HAP-1 (cell line): ENCODE results near the gene SMG5.
"Not testable (repeated sequence)": the region's sequence is repeated elsewhere in the genome, so short reads cannot be mapped to it uniquely, and the experiment has no call there.

Experiments
- DNase-seq, 2 experiments: peaks; one replicate each; pipeline ENCODE4 v3.0.0-alpha.2; 2016 to 2020; ENCODE audit warnings: low spot score in 2 of 2
- H3K27me3 ChIP-seq: fragments of 250-450 bp; sonication (Bioruptor Pico); 2 replicates; pipeline ENCODE4 v1.5.1; 2020; ENCODE audit warnings: low read depth, mild to moderate bottlenecking, moderate library complexity
- H3K36me3 ChIP-seq: fragments of 250-450 bp; sonication (Bioruptor Pico); replicated peaks from 2 replicates; pipeline ENCODE4 v1.5.1; 2020; ENCODE audit warnings: mild to moderate bottlenecking
- H3K4me1 ChIP-seq: fragments of 250-450 bp; sonication (Bioruptor Pico); 2 replicates; pipeline ENCODE4 v1.5.1; 2020; ENCODE audit warnings: mild to moderate bottlenecking
- H3K4me3 ChIP-seq: fragments of 250-450 bp; sonication (Bioruptor Pico); 2 replicates; pipeline ENCODE4 v1.5.1; 2020; ENCODE audit warnings: mild to moderate bottlenecking, moderate library complexity
- H3K9me3 ChIP-seq: fragments of 250-450 bp; sonication (Bioruptor Pico); 2 replicates; pipeline ENCODE4 v1.5.1; 2020; ENCODE audit warnings: mild to moderate bottlenecking, moderate library complexity
- in situ Hi-C: fragments of 300-500 bp; cut with MboI; formaldehyde crosslinking; loops from 3 replicates; pipeline ENCODE4 v1.14.3; 2020; ENCODE audit warnings: low sequenced_read_pairs, inconsistent platforms, mixed read lengths

The SMG5 gene

GRCh38 chr1:156282479-156283222 lies at the start of gene SMG5:
Gene SMG5 (minus strand): TSS chr1:156282825. CDS start chr1:156282680, 145 bp downstream.
- peak within 1 kb of the TSS; percentile 98 for H3K4me3 ChIP-seq
- in situ Hi-C loops, result no loop called here
- H3K4me1 ChIP-seq, result peaks cover 9% of the 10 kb centered on the region
- no peaks in the 10 kb centered on the region for H3K9me3 ChIP-seq
- H3K27me3 ChIP-seq, result no peaks in the 10 kb centered on the region
- peak; percentile 98 for DNase-seq
- peaks cover 34% of the 10 kb centered on the region for H3K36me3 ChIP-seq

DNA sequence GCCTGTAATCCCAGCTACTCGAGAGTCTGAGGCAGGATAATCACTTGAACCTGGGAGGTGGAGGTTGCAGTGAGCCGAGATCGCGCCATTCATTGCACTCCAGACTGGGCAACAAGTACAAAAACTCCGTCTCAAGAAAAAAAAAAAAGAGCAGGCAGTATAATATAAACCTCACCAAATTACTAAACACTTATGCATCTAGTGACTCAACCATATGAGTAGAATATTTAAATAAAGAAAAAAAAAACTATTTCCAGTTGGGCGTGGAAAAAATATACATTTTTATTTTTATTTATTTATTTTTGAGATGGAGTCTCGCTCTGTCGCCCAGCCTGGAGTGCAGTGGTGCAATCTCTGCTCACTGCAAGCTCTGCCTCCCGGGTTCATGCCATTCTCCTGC lies 40.6 kb upstream of the SMG5 start:
- not testable (repeated sequence) for DNase-seq, H3K4me1 ChIP-seq, H3K4me3 ChIP-seq, H3K27me3 ChIP-seq, H3K9me3 ChIP-seq
- H3K36me3 ChIP-seq, result peaks cover 83% of the 10 kb centered on the region
- in situ Hi-C loops, result loop anchor here (10.0 kb wide), 1 partner anchor 398 kb away; no protein-coding TSS in a partner anchor

DNA sequence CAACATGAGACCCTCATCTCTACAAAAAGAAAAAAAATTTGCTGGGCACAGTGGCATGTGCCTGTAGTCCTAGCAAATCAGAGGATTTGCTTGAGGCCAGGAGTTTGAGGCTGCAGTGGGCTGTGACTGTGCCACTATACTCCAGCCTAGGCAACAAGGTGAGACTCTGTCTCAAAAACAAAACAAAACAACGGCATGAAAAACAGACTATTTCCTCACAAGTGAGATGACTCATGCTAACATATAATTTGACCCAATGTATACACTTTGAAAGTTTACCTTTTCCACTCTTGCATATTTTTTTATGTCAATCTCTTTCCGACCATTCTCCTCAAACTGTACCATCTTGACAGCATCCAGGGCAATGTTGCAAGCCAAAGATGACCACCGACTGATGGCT lies 37.9 kb upstream of the SMG5 start:
- H3K4me1 ChIP-seq, result no peaks in the 10 kb centered on the region
- peaks cover 94% of the 10 kb centered on the region for H3K36me3 ChIP-seq
- in situ Hi-C loops, result loop anchor here (10.0 kb wide), 1 partner anchor 396 kb away; no protein-coding TSS in a partner anchor

DNA sequence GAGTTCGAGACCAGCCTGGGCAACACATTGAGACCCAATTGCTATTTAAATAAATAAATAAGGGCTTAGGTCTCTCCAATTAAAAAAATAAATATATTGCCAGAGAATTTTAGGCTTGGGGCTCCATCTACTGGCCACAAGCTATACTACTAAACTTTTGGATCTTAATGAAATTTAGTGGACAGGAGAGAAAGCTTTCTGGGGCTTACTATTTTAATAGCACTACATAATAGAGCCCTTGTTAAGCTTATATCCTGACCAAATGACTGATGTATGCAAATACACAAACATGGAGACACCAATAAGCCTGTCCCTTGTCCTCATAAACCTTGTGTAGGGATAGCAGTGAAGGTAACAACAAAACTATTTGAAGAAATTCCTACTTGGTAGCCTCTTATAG lies 37.0 kb upstream of the SMG5 start:
- no peaks in the 10 kb centered on the region for H3K9me3 ChIP-seq
- in situ Hi-C loops, result loop anchor here (10.0 kb wide), 1 partner anchor 395 kb away; no protein-coding TSS in a partner anchor
- H3K27me3 ChIP-seq, result no peaks in the 10 kb centered on the region
- peak; percentile 20 to 33 for DNase-seq
- H3K36me3 ChIP-seq, result peaks cover 96% of the 10 kb centered on the region
- H3K4me3 ChIP-seq, result no peak overlapping the region
- H3K4me1 ChIP-seq, result no peaks in the 10 kb centered on the region

More for the DNA sequence above, 37.9 kb upstream of the SMG5 start:
- H3K9me3 ChIP-seq, result no peaks in the 10 kb centered on the region
- H3K27me3 ChIP-seq, result no peaks in the 10 kb centered on the region
- DNase-seq, result no peak
- H3K4me3 ChIP-seq, result no peak overlapping the region

- in situ Hi-C loops, result no loop called here
- H3K27me3 ChIP-seq, result no peaks in the 10 kb centered on the region
- no peaks in the 10 kb centered on the region for H3K4me1 ChIP-seq
- DNase-seq, result no peak
- peaks cover 97% of the 10 kb centered on the region for H3K36me3 ChIP-seq
- H3K9me3 ChIP-seq, result no peaks in the 10 kb centered on the region
- H3K4me3 ChIP-seq, result no peak overlapping the region
Observed at GRCh38 chr1:156316909-156317308, 34.3 kb upstream of the SMG5 start.

- Histone ChIP-seq H3K9me3 (no peaks in the 10 kb centered on the region), H3K27me3 (no peaks in the 10 kb centered on the region), H3K4me3 (no peak overlapping the region), H3K36me3 (peaks cover 97% of the 10 kb centered on the region), H3K4me1 (no peaks in the 10 kb centered on the region)
- DNase-seq, result no peak
- in situ Hi-C loops, result no loop called here
Observed at GRCh38 chr1:156310962-156311361, 28.3 kb upstream of the SMG5 start.

- no peak for DNase-seq
- Histone ChIP-seq H3K9me3 (no peaks in the 10 kb centered on the region), H3K4me1 (no peaks in the 10 kb centered on the region), H3K27me3 (no peaks in the 10 kb centered on the region), H3K4me3 (no peak overlapping the region), H3K36me3 (peaks cover 90% of the 10 kb centered on the region)
- in situ Hi-C loops, result loop anchor here (10.0 kb wide), 1 partner anchor 393 kb away; the partner anchor contains the start of gene RIT1
Observed at GRCh38 chr1:156308078-156308477, 25.5 kb upstream of the SMG5 start.

DNA sequence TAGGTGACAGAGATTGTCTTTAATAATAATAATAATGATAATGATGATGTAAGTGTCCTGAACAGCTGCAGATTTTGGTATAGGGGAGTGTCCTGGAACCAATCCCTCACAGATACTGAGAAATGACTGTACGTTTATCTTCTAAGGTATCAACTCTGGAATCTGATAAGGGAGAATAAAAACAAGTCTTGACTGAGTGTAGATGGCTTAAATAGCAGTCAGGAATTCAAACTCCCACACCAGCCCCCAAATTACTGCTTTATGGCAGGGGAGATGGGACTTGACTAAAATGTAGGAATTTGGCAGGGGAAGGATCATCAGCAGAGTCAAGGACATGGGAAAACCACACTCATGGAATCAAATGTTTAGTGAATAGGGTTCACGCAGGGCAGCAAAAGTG lies 22.6 kb upstream of the SMG5 start:
- H3K4me1 ChIP-seq, result no peaks in the 10 kb centered on the region
- no peak for DNase-seq
- in situ Hi-C loops, result loop anchor here (10.0 kb wide), 1 partner anchor 390 kb away; the partner anchor contains the start of gene RIT1
- H3K27me3 ChIP-seq, result no peaks in the 10 kb centered on the region
- H3K9me3 ChIP-seq, result no peaks in the 10 kb centered on the region
- no peak overlapping the region for H3K4me3 ChIP-seq
- peaks cover 64% of the 10 kb centered on the region for H3K36me3 ChIP-seq

DNA sequence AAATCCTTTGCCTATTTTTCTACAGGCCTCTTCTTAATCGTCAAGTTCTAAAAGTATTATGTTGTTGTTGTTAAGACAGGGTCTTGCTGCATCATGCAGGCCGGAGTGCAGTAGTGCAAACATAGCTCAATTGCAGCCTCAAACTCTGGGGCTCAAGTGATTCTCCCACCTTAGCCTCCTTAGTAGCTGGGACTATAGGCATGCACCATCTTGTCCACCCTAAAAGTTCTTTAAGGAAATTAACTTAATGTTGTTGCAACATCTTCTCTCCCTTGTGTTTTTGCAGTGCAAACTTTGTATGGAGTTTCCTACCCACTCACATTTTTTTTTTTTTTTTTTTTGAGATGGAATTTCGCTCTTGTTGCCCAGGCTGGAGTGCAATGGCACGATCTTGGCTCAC lies 20.6 kb upstream of the SMG5 start:
- H3K4me3 ChIP-seq, result no peak overlapping the region
- in situ Hi-C loops, result loop anchor here (10.0 kb wide), 1 partner anchor 388 kb away; the partner anchor contains the start of gene RIT1

DNA sequence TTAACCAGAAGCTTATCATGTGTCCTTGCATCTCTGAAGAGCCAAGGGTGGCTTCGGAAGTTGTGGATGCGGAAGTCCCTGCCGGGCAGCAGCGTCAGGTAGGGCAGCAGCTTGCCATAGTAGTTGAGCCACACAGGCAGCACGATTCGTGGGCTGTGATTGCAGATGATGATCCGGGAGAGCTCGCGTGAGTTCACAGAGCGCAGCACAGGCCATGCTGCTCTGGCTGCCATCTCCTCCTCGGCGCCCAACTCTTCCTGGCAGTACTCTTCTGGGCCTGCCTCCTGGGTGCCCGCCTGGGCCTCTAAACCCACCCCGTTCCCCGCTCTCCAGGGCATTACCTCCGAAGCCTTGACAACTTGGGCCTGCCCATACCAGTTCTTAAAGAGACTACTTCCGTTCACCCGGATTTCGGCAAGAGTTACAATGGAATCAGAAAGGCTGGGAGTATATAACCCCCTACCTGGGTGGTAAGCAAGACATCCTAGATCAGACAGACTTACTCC lies 16.3 kb upstream of the SMG5 start, which contains the start of gene VHLL:
Gene VHLL, minus strand, starts transcription at position 456 of the 506 bp plus-strand sequence. Its CDS starts 118 bp downstream, at position 338.
- no peaks in the 10 kb centered on the region for H3K27me3 ChIP-seq

More for the DNA sequence above, 20.6 kb upstream of the SMG5 start:
- Histone ChIP-seq H3K36me3 (peaks cover 44% of the 10 kb centered on the region), H3K4me1 (no peaks in the 10 kb centered on the region), H3K9me3 (no peaks in the 10 kb centered on the region), H3K27me3 (no peaks in the 10 kb centered on the region)
- no peak for DNase-seq

DNA sequence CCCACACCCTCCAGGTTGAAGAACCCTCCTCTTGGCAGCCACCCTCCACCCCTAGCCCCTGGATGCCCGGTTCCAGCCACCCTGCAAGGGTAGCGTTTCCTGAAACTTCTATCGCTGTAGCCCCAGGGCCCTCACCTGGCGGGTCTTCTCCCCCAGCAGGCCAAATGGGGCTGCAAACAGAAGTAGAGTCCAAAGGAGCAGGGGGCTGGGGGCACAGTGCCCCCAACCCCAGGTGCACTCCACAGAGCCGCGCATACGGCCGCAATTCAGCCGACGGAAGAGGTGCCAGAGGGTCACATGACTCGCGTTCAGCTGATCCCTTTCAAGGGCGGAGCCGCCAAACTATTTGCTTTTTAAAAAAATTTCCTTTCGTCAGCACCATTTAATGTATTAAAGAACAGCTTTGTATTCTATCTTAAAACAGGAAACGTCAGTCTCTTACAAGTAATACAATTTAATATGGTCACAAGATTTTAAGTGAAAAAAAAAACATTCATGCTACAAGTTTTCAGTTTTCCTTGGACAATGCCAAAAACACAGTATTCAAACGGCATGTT lies 12.8 kb upstream of the SMG5 start, which contains the start of gene GLMP:
Gene GLMP, minus strand, starts transcription at position 289 of the 557 bp plus-strand sequence. Its CDS starts 34 bp downstream, at position 255.
- in situ Hi-C loops, result no loop called here
- no peak for DNase-seq
- H3K27me3 ChIP-seq, result no peaks in the 10 kb centered on the region
- H3K4me3 ChIP-seq, result no peak within 1 kb of the TSS
- peaks cover 3% of the 10 kb centered on the region; the same call in 1 of the 2 replicates for H3K36me3 ChIP-seq
- H3K9me3 ChIP-seq, result no peaks in the 10 kb centered on the region
- no peaks in the 10 kb centered on the region for H3K4me1 ChIP-seq

More for the DNA sequence above, 16.3 kb upstream of the SMG5 start, which contains the start of gene VHLL:
- no peaks in the 10 kb centered on the region for H3K9me3 ChIP-seq
- DNase-seq, result no peak
- peaks cover 11% of the 10 kb centered on the region; the same call in 1 of the 2 replicates for H3K36me3 ChIP-seq
- in situ Hi-C loops, result no loop called here
- H3K4me3 ChIP-seq, result no peak within 1 kb of the TSS
- H3K4me1 ChIP-seq, result no peaks in the 10 kb centered on the region

- in situ Hi-C loops, result no loop called here
- H3K4me1 ChIP-seq, result no peaks in the 10 kb centered on the region
- H3K9me3 ChIP-seq, result no peaks in the 10 kb centered on the region
- no peak for DNase-seq
- peaks cover 3% of the 10 kb centered on the region for H3K36me3 ChIP-seq
- H3K27me3 ChIP-seq, result no peaks in the 10 kb centered on the region
- no peak overlapping the region for H3K4me3 ChIP-seq
Observed at GRCh38 chr1:156293895-156294294, 11.3 kb upstream of the SMG5 start.

- no peak overlapping the region for H3K4me3 ChIP-seq
- in situ Hi-C loops, result no loop called here
- no peaks in the 10 kb centered on the region for H3K27me3 ChIP-seq
- no peaks in the 10 kb centered on the region for H3K4me1 ChIP-seq
- no peaks in the 10 kb centered on the region for H3K9me3 ChIP-seq
- DNase-seq, result no peak
- H3K36me3 ChIP-seq, result peaks cover 3% of the 10 kb centered on the region
Observed at GRCh38 chr1:156293098-156293434, 10.4 kb upstream of the SMG5 start.
